HG03520 (cell line): ENCODE measurements around the gene PRR18.

ENCODE experiments used
- ATAC-seq: cut with Tn5 transposase; IDR thresholded peaks from one replicate; pipeline ENCODE4 v1.9.1; 2021; ENCODE audit warnings: mild to moderate bottlenecking, moderate library complexity; ENCODE audit not compliant: unreplicated experiment

PRR18 gene

GRCh38 chr6:166278579-166279392 lies 29.4 kb downstream of the PRR18 start:
- ATAC-seq, result no peak

GRCh38 chr6:166277892-166278578 lies 30.2 kb downstream of the PRR18 start:
- no peak for ATAC-seq

- no peak for ATAC-seq
These were observed 31.2 kb downstream of the PRR18 start for GRCh38 chr6:166277018-166277417.

- ATAC-seq, result peak; percentile 82
These were observed 32.5 kb downstream of the PRR18 start for GRCh38 chr6:166275714-166276166.

GRCh38 chr6:166274739-166275370 lies 33.3 kb downstream of the PRR18 start:
- ATAC-seq, result no peak

- ATAC-seq, result no peak
These were observed 34.0 kb downstream of the PRR18 start for GRCh38 chr6:166274163-166274562.

- ATAC-seq, result no peak
These were observed 36.8 kb downstream of the PRR18 start for GRCh38 chr6:166271376-166271765.

- ATAC-seq, result no peak
These were observed 37.4 kb downstream of the PRR18 start for GRCh38 chr6:166270706-166271375.

GRCh38 chr6:166269301-166270039 lies 38.7 kb downstream of the PRR18 start:
- ATAC-seq, result no peak

GRCh38 chr6:166268431-166268830 lies 39.8 kb downstream of the PRR18 start:
- ATAC-seq, result no peak

GRCh38 chr6:166267526-166267925 lies 40.7 kb downstream of the PRR18 start:
- ATAC-seq, result no peak

GRCh38 chr6:166266336-166266735 lies 41.9 kb downstream of the PRR18 start:
- ATAC-seq, result no peak

- ATAC-seq, result no peak
These were observed 45.3 kb downstream of the PRR18 start for GRCh38 chr6:166262743-166263515.

- no peak for ATAC-seq
These were observed 48.8 kb downstream of the PRR18 start for GRCh38 chr6:166259296-166259977.

- ATAC-seq, result peak; percentile 45
These were observed 49.3 kb downstream of the PRR18 start for GRCh38 chr6:166258854-166259276.

- ATAC-seq, result no peak
These were observed 50.3 kb downstream of the PRR18 start for GRCh38 chr6:166257911-166258318.
